Stimulated activated CD4-positive, alpha-beta T cell treated with anti-CD3 and anti-CD28 coated beads, Interleukin-4, amount 100 ng/mL, for 24 hours (primary cell): ENCODE results near the gene USP9X.
A peak's percentile ranks its signal among the peaks of the same experiment; 100 is the strongest.
"Not testable (repeated sequence)": the region's sequence is repeated elsewhere in the genome, so short reads cannot be mapped to it uniquely, and the experiment has no call there.

Experiments
- DNase-seq: peaks from one replicate; pipeline ENCODE4 v3.0.0-alpha.2; 2020

USP9X gene

DNA sequence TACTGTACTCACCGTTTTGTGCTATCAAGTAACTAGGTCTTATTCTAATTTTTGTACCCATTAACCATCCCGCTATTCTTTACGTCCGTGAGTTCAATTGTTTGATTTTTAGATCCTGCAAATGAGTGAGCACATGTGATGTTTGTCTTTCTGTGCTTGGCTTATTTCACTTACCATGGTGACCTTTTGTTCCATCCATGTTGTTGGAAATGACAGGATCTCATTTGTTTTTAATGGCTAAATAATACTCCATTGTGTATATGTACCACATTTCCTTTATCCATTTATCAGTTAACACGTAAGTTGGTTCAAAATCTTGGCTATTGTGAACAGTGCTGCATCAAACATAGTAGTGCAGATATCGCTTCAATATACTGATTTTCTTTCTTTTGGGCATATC, 48.3 kb downstream of the USP9X start:
- DNase-seq = no peak

DNA sequence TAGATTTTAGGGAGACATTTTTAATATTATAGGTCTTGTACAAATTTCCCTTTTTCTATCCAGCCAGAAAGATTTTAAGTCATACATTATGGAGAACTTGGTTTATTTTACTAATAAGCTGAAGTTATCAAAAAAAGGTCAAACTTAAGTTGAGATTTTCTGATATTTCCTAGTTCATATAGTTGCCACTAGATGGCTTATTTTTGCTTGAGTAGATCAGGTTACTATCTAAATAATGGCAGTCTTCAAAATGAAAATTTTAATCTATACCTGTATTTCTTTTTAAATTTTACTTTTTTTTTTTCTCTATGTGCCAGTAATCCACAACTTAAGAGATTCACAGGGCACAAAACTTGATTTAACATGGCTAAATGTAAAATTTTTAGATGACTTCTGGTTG, 52.3 kb downstream of the USP9X start:
- DNase-seq = no peak

DNA sequence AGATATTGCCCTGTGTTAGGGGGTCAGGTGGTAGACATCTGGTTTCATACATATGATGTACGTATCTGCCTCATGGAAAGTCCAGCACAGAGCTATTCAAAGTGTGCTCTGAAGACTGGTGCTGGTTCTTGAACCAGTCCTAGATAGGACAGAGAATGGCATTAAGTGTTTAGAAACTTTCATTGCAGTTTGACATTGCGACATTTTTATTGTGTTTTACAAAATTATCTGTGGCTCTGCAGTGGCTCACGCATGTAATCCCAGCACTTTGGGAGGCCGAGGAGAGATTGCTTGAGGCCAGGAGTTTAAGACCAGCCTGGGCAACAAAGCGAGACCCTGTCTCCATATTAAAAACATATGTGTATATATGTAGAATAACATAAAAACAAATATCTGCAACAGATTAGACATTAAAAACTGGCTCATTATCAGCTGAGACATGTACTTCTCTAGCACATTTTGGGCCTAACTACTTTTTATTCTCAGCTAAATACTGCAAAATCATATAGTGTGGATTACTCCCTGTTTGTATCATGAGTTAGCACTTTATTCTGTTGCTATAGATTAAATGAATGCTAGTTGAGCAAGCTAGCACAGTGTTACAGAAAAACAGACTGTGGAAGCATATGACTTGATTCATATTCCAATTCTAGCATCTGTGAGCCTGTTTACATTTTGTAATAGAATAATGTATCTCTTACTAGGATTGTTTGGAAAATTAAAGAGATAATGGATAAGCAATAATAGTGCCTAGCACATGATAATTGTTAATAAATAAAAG, 57.1 kb downstream of the USP9X start:
- DNase-seq = no peak

DNA sequence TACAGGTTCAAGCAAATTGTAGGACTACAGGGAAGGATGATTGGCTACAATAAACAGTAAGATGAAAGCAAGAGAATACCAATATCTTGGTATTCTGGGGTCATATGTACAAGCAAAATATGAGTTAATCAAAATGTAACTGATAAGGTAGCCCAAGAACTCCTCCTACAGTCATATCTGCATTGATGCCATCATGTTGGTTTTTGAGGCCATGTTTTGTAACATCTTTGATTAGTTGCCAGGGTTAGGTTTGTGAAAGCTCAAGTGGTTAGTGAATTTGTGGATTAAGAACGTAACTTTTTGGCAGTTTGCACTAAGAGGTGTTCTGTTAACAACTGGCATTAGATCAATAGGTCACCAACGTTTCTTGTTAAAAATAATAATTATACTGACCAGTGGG, 59.6 kb downstream of the USP9X start:
- DNase-seq = no peak

DNA sequence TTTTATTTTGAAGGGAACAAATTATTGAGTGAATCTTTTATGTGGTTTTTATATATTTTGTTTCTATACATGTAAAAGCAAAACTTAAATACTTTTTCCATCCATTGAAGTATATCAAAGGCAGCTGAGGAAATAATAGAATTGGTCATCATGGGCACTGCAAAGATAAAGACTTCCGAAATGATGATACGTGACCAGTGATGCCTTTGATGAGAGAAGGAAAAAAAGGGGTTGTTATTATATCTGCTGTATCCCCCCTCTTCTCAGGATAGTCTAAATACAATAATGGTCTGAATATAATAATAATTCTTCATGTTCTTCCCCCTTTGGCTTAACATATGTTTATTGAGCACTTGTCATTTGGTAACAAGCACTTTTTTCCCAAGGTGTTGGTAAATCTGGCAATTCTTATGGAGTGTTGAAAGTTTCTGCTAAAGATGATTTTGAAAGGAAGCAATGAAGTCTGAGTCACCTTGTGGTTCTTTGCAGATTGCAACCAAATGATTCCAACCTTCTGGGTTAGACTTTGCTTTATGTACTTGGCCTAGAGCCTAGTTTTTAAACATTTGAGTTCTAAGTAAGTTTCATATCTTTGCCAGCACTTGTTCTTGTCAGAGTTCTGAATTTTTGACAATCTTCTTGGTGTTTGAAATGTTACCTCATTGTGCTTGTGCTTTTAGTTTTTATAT, 60.8 kb downstream of the USP9X start:
- no peak for DNase-seq

DNA sequence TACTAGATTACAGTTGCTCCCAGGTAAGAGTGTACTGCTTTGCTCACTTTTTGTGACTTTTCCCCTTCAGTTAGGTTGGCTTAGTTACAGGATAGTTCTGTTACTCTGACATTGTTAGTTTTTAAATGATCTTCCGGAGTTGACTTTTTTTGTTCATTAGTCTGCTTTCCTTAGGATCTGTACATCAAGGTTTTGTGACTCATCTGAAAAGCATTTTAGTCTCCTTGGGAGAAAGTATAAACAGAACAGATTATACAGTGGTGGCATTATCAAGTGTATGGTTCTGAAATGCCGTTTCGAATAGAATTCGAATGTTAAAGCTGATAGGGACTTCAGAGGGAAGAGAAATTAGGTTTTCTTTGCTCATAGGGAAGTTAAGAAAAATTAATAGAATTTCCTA, 63.3 kb downstream of the USP9X start:
- no peak for DNase-seq

DNA sequence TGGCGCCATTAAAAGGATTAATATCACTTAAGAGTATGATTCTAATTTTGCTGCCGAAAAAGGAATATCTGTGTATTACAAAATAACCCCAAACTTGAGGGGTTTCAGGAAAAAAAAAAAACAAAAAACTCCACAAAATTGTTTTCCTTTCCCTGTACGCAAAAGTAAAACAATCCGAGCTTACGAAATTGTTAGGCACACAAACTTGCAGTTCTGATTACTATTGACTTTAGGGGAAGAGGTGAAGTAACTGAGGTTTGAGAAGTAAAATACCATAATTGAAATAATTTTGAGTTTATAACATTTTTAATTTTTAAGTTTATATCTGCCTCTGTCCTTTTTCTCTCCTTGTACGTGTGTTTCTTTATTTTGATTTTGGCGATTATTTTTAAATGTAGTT, 64.8 kb downstream of the USP9X start:
- DNase-seq = no peak

DNA sequence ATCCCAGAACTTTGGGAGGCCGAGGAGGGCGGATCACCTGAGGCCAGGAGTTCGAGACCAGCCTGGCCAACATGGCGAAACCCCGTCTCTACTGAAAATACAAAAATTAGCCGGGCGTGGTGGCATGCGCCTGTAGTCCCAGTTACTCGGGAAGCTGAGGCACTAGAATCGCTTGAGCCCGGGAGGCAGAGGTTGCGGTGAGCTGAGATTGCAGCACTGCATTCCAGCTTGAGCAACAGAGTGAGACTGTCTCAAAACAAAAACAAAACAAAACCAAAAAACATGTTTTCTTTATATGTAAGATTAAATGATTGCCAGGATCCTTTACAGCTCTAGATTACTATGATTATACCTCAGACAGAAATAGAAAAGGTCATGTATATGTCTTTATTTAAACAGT, 66.5 kb downstream of the USP9X start:
- DNase-seq = not testable (repeated sequence)

DNA sequence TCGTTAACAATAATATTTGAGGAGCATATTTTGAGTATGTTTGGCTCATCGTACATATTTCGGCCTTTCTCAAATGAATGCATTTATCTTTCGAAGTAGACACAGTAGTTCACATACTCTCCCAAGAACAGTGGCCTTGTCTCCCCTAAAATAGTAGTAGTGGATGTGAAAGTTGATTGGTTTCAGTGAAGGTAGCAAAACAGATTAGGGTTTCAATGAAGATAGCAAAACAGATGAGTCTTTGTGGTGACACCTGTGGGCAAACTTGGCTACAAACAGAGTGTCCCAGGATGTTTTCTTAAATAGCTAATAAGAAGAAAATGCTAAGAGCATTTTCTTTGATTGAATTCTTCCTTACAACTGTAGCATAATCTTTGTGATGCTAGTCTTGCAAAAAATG, 67.0 kb downstream of the USP9X start:
- DNase-seq = no peak

DNA sequence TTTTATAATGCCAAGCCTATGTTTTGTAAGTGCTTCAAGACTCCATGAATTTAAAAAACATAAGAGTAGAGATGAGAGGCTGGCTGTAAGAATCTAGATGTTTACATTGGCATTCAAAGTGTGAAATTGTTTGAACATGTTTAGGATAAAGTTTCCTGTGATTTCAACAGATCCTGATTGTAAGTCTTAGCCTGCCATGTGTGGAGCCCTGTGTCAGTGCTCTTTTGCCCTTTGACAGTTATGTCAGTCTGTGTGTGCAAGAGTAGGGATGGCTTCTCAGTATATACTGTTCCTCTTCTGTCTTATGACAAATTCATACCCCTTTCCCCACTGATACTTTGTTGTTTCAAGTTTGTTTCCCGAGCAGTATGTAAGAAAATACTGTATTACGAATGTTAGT, 68.2 kb downstream of the USP9X start:
- DNase-seq = no peak

DNA sequence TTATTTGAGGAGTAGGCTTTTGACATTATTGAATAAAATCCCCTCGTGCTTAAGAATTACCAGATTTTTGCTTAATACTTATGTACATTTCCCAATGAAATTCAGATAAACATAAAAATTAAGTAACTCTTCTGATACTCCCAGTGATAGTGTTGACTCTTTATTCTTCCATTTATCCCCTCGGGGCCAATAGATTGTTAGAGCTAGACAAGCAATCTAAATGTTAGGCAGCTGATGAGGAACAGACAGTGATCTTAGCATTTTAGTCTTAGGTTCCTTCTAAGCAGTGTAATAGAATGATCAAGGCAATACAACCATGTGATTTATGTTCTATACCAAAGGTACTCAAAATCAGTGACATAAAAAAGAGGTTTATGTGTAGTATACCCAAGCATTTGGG, 68.7 kb downstream of the USP9X start:
- no peak for DNase-seq

DNA sequence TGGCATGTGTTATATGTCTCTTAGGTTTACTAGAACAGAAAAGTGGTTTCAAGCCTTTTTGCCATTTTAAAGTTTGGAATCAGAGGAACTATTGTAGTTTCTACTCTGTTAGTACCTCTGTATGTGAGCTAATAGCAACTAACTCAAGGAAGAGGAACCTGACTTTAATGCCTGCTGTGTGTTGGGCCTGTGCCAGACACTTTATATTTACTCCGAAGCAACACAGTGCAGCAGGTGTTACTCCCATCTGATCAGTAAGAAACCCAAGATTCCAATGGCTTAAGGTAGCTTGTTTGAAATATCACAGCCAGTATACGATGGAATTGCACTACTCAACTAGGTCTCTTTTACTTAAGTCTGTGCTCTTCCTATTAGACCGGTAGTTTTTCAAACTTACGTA, 79.2 kb downstream of the USP9X start:
- no peak for DNase-seq

DNA sequence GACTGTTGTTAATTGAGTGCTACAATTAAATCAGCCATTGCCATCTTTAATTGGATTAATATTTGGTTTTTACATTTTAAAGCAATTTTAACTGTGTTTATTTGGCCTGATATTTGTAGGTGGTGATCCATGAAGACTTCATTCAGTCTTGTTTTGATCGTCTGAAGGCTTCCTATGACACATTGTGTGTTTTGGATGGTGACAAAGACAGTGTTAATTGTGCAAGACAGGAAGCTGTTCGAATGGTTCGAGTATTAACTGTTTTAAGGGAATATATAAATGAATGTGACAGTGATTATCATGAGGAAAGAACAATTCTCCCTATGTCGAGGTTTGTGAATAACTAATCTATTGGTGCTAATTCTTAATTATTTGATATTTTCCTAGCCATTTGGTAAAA, 82.6 kb downstream of the USP9X start:
- no peak for DNase-seq

DNA sequence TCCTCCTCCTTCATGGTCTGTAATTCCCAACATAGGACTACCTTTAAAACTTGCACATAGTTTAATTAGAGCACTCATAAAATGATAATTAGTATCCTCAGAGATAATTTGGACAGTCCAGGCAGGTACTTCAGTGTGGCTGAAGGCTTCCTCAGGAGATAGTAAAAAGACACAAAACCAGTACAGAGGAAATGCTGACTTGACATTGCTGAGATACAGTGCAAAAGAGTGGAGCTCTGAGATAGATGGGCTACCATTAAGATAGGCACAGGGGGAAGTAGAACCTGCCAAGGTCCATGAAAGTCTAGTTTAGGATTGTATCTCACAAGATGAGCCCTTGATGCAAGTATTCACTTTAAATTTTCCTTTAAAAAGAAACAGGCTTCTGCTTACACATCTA, 91.0 kb downstream of the USP9X start:
- DNase-seq = no peak

DNA sequence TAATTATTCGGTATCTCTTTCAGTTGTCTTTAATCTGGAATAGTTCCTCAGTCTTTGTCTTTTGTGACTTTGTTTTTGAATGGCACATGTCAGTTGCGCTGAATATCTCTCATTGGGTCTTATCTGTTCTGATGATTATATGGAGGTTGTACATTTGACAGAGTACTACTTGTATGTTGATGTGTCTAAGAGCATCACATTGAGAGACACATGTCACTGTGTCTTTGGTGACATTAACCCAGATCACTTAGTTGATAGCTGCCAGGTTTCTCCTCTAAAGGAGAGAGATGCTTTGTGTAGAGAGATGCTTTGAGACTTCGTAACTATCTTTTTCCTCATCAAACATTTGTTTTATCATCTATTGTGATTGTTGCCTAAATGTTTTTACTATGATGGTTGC, 92.1 kb downstream of the USP9X start:
- no peak for DNase-seq

DNA sequence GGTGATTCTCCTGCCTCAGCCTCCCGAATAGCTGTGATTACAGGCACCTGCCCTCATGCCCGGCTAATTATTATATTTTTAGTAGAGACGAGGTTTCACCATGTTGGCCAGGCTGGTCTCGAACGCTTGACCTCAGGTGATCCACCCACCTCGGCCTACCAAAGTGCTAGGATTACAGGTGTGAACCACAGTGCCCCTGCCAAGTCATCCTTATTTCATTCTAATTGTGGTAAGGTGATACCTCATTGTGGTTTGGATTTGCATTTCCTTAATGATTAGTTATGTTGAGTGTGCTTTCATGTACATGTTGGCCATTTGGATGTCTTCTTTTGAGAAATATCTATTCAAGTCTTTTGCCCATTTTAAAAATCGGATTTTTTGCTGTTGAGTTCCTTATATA, 93.0 kb downstream of the USP9X start:
- no peak for DNase-seq

DNA sequence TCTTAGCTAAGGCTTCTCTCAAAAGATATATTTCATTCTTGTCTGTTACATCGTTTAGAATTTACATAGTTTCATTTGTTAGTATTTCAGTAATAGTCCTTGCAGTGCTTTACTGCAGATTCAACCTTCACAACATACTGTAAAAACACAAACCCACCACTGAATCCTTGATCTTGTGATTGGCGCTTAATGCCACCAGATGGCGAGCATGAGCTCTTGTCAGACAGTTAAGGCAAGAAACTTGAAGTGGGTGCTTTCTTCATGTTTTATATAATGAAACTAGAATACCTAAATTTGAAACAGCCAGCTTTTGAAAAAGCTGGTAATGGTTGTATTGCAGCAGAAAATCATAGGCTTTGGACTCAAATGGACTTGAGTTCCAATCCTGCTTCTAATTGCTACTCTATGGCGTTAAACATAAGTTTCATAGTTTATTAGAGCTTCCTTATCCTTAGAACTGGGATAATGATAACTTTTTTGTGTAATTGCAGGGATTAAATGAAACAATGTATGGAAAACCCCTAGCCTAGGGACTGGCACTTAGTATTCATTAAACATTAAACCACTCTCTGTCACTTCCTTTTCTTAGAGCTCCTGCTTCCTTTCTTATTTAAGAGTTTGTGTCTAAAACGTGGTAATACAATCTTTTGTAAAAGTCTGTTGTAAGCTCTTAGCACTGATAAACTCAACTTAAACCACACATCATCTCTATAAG, 95.1 kb downstream of the USP9X start:
- DNase-seq = peak; percentile 44

DNA sequence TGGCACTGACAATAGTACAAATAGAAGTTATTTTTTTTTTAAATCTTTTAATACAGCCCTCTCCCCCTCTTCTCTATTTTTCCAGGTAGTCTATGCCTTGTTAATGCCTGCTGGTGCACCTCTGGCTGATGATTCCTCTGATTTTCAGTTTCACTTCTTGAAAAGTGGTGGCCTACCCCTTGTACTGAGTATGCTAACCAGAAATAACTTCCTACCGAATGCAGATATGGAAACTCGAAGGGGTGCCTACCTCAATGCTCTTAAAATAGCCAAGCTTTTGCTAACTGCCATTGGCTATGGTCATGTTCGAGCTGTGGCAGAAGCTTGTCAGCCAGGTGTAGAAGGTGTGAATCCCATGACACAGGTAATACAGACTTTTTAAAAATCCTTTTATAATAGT, 99.1 kb downstream of the USP9X start:
- no peak for DNase-seq

DNA sequence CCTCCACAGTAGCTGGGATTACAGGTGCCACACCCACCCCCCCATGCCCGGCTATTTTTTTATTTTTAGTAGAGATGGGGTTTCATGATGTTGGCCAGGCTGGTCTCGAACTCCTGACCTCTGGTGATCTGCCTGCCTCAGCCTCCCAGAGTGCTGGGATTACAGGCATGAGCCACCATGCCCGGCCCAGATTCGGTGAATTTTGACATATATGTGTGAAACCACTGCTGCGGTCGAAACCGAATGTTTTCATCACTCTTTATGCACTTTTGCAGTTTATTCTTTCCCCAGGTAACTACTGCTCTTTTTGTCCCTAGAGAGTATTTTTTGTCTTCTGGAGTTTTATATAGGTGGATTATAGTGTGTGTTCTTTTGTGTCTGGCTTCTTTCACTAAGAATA, 101.7 kb downstream of the USP9X start:
- DNase-seq = not testable (repeated sequence)

DNA sequence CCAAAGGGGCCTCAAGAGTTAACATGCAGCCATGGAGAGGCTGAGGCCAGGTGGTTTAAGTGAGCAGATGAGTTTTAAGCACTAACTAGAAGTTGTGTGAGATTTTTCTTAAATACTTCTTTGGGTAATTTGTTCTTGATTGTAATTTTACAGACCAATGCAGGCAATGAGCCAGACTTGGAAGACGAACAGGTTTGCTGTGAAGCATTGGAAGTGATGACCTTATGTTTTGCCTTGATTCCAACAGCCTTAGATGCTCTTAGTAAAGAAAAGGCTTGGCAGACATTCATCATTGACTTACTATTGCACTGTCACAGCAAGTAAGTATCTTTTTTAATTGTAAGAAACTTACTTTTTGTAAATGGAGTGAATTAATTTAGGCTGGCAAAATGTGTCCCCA, 103.9 kb downstream of the USP9X start:
- DNase-seq = no peak

DNA sequence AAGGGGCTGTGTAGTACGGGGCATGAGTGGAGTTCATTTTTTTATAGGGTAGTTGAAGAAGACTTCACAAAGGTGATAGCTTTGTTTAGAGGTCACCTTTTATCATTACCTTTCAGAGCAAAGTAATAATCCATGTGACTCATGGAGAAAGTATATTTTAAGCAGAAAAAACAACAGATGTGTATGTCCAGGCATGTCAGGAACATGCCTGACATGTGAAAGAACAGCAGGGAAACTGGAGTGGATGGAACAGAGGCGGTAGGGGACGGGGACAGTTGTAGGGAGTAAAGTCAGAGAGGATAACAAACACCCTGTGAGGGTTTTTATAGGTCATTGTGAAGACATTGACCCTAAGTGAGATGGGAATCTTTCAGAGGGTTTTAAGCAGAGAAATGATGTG, 107.6 kb downstream of the USP9X start:
- no peak for DNase-seq

DNA sequence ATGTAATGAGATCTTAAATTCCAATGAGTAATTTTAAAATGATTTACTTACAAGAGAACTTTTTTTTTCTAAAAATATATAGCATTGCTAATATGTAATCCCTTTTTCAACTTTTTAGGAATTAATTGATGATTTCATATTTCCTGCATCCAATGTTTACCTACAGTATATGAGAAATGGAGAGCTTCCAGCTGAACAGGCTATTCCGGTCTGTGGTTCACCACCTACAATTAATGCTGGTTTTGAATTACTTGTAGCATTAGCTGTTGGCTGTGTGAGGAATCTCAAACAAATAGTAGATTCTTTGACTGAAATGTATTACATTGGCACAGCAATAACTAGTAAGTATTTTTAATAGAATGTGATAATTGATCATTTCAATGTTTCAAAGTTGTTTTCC, 113.2 kb downstream of the USP9X start:
- DNase-seq = no peak

DNA sequence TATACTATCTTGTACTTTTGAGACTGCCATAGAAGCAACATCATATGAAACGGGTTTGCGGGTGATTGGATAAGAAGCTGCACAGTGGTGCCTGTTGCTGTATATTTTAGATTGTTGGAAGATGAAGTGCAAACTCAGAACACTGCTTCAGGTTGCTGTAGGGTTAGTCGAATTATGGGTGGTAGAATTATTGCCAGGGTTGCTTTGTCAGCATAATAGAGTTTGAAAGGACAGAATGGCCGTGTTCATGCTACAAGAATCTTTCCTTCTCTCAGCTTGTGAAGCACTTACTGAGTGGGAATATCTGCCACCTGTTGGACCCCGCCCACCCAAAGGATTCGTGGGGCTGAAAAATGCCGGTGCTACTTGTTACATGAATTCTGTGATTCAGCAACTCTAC, 115.5 kb downstream of the USP9X start:
- DNase-seq = no peak

DNA sequence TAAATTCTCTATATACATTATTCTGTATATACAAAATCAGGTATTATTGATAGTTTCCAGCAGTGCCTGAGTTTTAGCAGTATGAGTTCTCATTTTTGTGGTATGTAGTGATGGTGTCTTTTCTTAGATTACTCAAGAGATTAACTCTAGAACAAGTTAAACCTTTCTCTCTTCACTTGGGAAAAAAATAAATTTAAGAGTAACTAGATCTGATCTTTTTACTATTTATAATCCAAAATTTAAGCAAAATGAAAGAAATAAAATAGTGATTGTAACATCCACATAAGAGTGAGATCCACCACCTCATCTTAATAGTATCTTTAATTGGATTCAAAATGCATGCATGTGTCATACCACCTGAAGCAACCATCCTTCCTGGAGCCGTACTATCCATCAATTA, 124.6 kb downstream of the USP9X start:
- DNase-seq = no peak
